B cell (primary cell): Measurements from ENCODE around the gene GLRX2. TPM values are rescaled to one million over a fixed set of nuclear protein-coding genes. Genes with fewer than 3 reads are reported as not detected.

Source experiments
- ATAC-seq: fragments of 200-7000 bp; cut with Tn5 transposase; one replicate; pipeline ENCODE4 v1.10.0; 2021; ENCODE audit warnings: low read depth, mild to moderate bottlenecking, moderate number of reproducible peaks, moderate library complexity
- CTCF ChIA-PET: fragments of 350-600 bp; sonication (Branson Sonifier 250); formaldehyde crosslinking; loops from one replicate; lab custom pipeline; 2021; ENCODE audit warnings: antibody characterized with exemption, inconsistent platforms; lab: Charles Lee
- POLR2A ChIA-PET: fragments of 350-600 bp; sonication (Branson Sonifier 250); formaldehyde crosslinking; loops from one replicate; lab custom pipeline; 2021; ENCODE audit warnings: antibody characterized with exemption; lab: Charles Lee
- DNase-seq: peaks from one replicate; pipeline ENCODE4 v3.0.0; 2013
- H2AFZ ChIP-seq: 2 replicates; pipeline ENCODE4 v1.6.1; 2012; ENCODE audit warnings: mild to moderate bottlenecking, low read depth, low read length; ENCODE audit not compliant: insufficient read depth, poor library complexity, severe bottlenecking
- H3K27ac ChIP-seq, 2 donors: 1 replicate in 1 of 2; 2 replicates in 1 of 2; pipeline ENCODE4 v1.5.1; 2012 to 2013; ENCODE audit warnings: low read length in 2 of 2, mild to moderate bottlenecking in 2 of 2, moderate library complexity in 1 of 2
- H3K27me3 ChIP-seq, 4 experiments: fragments of 200-600 bp in 1 of 4; sonication (generic) in 1 of 4; replicated peaks in 1 of 4; 1 replicate in 2 of 4; 2 replicates in 2 of 4; pipeline versions ENCODE4 v1.6.1 to v1.7.0; 2013 to 2016; ENCODE audit warnings: low read length in 3 of 4, mild to moderate bottlenecking in 2 of 4, mixed read lengths in 1 of 4, moderate library complexity in 1 of 4; ENCODE audit not compliant: insufficient read depth in 4 of 4, control insufficient read depth in 3 of 4; ENCODE audit errors: control extremely low read depth in 1 of 4
- H3K36me3 ChIP-seq, 2 experiments: replicated peaks in 1 of 2; 1 replicate in 1 of 2; 2 replicates in 1 of 2; pipeline versions ENCODE4 v1.6.1 to v1.7.1; 2013; ENCODE audit warnings: low read length in 1 of 2; ENCODE audit not compliant: insufficient read depth in 2 of 2, control insufficient read depth in 1 of 2; ENCODE audit errors: control extremely low read depth in 1 of 2, extremely low read depth in 1 of 2
- H3K4me1 ChIP-seq, 2 donors: fragments of 200-600 bp in 1 of 2; sonication (generic) in 1 of 2; 1 replicate in 1 of 2; 2 replicates in 1 of 2; pipeline versions ENCODE4 v1.5.1 to v1.6.1; 2013 to 2017; ENCODE audit warnings: low read length in 2 of 2; ENCODE audit not compliant: control insufficient read depth in 2 of 2, insufficient read depth in 2 of 2
- H3K4me2 ChIP-seq: replicated peaks from 2 replicates; pipeline ENCODE3; 2012; ENCODE audit warnings: mild to moderate bottlenecking, low read depth, low read length; ENCODE audit not compliant: poor library complexity, severe bottlenecking
- H3K4me3 ChIP-seq, 5 experiments: fragments of 200-600 bp in 1 of 5; sonication (generic) in 1 of 5; 1 replicate in 3 of 5; 2 replicates in 2 of 5; pipeline versions ENCODE4 v1.5.1 to v1.7.0; 2011 to 2016; ENCODE audit warnings: low read length in 4 of 5, mild to moderate bottlenecking in 4 of 5, low read depth in 2 of 5, control low read depth in 1 of 5, moderate library complexity in 1 of 5; ENCODE audit not compliant: insufficient read depth in 1 of 5; ENCODE audit errors: control extremely low read depth in 1 of 5, extremely low read depth in 1 of 5
- H3K79me2 ChIP-seq: fragments of 200-600 bp; sonication (generic); one replicate; pipeline ENCODE4 v1.6.0; 2016; ENCODE audit warnings: low read length; ENCODE audit not compliant: control insufficient read depth, insufficient read depth
- H3K9ac ChIP-seq: fragments of 200-600 bp; sonication (generic); 2 replicates; pipeline ENCODE4 v1.6.1; 2017; ENCODE audit warnings: mild to moderate bottlenecking, low read length, moderate library complexity
- H3K9me3 ChIP-seq, 3 donors: one replicate each; pipeline versions ENCODE4 v1.6.1 to v1.7.1; 2013; ENCODE audit warnings: low read length in 2 of 3; ENCODE audit not compliant: control insufficient read depth in 2 of 3, insufficient read depth in 1 of 3; ENCODE audit errors: control extremely low read depth in 1 of 3
- H4K20me1 ChIP-seq: 2 replicates; pipeline ENCODE4 v1.6.0; 2012; ENCODE audit warnings: mild to moderate bottlenecking, low read length; ENCODE audit not compliant: insufficient read depth, control insufficient read depth, poor library complexity, severe bottlenecking
- H3K27ac Mint-ChIP-seq: one replicate; pipeline ENCODE4 v1.8.0; 2021; ENCODE audit warnings: mixed read lengths
- H3K27me3 Mint-ChIP-seq: one replicate; pipeline ENCODE4 v1.8.0; 2021; ENCODE audit warnings: mixed read lengths
- H3K4me1 Mint-ChIP-seq: one replicate; pipeline ENCODE4 v1.8.0; 2021; ENCODE audit warnings: mixed read lengths
- H3K4me3 Mint-ChIP-seq: one replicate; pipeline ENCODE4 v1.8.0; 2021; ENCODE audit warnings: mixed read lengths
- H3K9me3 Mint-ChIP-seq: one replicate; pipeline ENCODE4 v1.8.0; 2022; ENCODE audit warnings: mixed read lengths; ENCODE audit not compliant: insufficient read depth
- EZH2 ChIP-seq: IDR thresholded peaks from 2 replicates; pipeline ENCODE4 v1.6.1; 2012; ENCODE audit warnings: borderline replicate concordance, low read depth, mild to moderate bottlenecking, moderate library complexity, low read length; ENCODE audit not compliant: insufficient read depth, poor library complexity, severe bottlenecking
- WGBS: methylation state at CpG from one replicate; pipeline ENCODE4 v1.1.5; 2013; ENCODE audit warnings: missing lambda C conversion rate; ENCODE audit not compliant: insufficient coverage; 5-methylcytosine and 5-hydroxymethylcytosine counted together
- intact Hi-C: fragments of 100-400 bp; cut with micrococcal nuclease; formaldehyde crosslinking; loops from one replicate; pipeline ENCODE4 v1.10.0; 2022
- polyA plus RNA-seq: library from polyadenylated mRNA; depleted of rRNA; stranded (reverse); fragments of >200 nt; gene quantifications from 2 replicates; pipeline ENCODE4 v1.2.3, GENCODE V29; 2012
- total RNA-seq, 2 donors: library from RNA; stranded (reverse); fragments of 120-200 nt in 1 of 2; gene quantifications; 1 replicate in 1 of 2; 2 replicates in 1 of 2; pipeline versions ENCODE4 v1.2.3 to v1.2.4, GENCODE V29; 2013 to 2022
- TF ChIP-seq, protein P1 (sequence below): fragments of 200-600 bp; IDR thresholded peaks from one replicate; pipeline ENCODE4 v1.8.0; 2022; ENCODE audit warnings: antibody characterized with exemption, mild to moderate bottlenecking

GLRX2 gene
- total and polyA plus RNA-seq, 2 donors (not counting 1 experiment from before 2014, with no cell fraction given), result 2.7 to 12.9 TPM

DNA sequence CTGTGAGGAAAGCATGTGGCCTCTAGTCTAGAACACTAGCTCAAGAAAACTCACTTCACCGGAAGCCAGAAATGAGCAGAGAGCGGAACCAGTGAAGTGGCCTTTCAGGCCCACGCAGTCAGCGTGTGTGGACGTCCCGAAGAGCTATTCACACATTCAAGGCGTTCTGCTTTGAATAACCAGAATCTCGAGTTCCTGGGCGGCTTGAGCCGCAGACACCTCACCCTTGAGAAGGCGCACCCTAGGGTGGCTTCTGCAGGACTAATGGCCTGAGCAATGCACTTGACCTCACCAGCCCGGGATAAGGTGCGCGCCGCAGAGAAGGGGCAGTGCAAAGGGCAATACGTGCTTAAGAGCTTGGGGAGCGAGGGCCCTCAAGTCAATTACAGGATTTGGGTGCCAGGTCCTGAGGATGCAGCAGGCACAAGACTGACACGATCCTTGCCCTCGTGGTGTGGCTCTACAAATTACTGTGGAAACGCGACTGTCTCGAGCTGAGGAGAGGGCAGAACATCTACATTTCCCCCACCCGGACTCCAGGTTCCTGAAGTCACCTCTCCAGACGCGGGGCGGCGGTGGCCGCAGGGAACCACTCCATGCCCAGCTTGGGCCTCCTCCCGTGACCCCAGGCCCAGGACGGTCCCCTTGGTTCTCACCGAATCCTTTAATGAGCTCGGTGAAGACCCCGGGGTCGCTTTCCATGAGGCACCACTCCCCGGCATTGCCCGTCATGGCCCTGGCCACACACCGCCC, 46.5 kb downstream of the GLRX2 start:
- ATAC-seq (peak; percentile 11), DNase-seq (peak; percentile 65)
- H3K9me3 Mint-ChIP-seq, result no peaks in the 10 kb centered on the region
- peaks cover 21 to 25% of the 10 kb centered on the region in 2 donors for H3K4me1 ChIP-seq
- H3K27ac Mint-ChIP-seq, result peak overlapping the region; percentile 99
- intact Hi-C loops, result loop anchor here (1.0 to 5.0 kb wide), 8 partner anchors 47 to 1230 kb away; partner anchors contain the start of genes CDC73, GLRX2 and RGS1
- H3K9me3 ChIP-seq, result peaks cover 0 to 2% (median 0%) of the 10 kb centered on the region in 3 donors
- under 1% methylated on average over 37 of the region's 37 CpGs for WGBS
- ChIA-PET POLR2A (interaction anchor here (1.6 to 1.8 kb wide), 2 partner anchors 63 to 251 kb away, joined by 9 to 14 read pairs; partner anchors contain the start of gene CDC73), CTCF (interaction anchor here (0.8 to 2.3 kb wide), 11 partner anchors 9 to 584 kb away, joined by 3 to 20 read pairs (median 8); partner anchors contain the start of genes CDC73 and RGS2)
- H3K4me3 ChIP-seq, result peak overlapping the region; percentile 62 to 99 (median 91)
- TF ChIP-seq, protein P1, sequence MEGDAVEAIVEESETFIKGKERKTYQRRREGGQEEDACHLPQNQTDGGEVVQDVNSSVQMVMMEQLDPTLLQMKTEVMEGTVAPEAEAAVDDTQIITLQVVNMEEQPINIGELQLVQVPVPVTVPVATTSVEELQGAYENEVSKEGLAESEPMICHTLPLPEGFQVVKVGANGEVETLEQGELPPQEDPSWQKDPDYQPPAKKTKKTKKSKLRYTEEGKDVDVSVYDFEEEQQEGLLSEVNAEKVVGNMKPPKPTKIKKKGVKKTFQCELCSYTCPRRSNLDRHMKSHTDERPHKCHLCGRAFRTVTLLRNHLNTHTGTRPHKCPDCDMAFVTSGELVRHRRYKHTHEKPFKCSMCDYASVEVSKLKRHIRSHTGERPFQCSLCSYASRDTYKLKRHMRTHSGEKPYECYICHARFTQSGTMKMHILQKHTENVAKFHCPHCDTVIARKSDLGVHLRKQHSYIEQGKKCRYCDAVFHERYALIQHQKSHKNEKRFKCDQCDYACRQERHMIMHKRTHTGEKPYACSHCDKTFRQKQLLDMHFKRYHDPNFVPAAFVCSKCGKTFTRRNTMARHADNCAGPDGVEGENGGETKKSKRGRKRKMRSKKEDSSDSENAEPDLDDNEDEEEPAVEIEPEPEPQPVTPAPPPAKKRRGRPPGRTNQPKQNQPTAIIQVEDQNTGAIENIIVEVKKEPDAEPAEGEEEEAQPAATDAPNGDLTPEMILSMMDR, result no peak
- no peak for TF ChIP-seq EZH2
- H4K20me1 ChIP-seq, result peaks cover 15% of the 10 kb centered on the region
- peak overlapping the region; percentile 91 for H3K4me2 ChIP-seq
- peak overlapping the region; percentile 98 for H3K4me3 Mint-ChIP-seq
- peaks cover 93% of the 10 kb centered on the region for H3K79me2 ChIP-seq
- peak overlapping the region; percentile 99 for H3K9ac ChIP-seq
- H3K27me3 Mint-ChIP-seq, result no peaks in the 10 kb centered on the region
- no peaks in the 10 kb centered on the region for H3K36me3 ChIP-seq
- H3K4me1 Mint-ChIP-seq, result peaks cover 47% of the 10 kb centered on the region
- H2AFZ ChIP-seq, result peak overlapping the region; percentile 95
- no peaks in the 10 kb centered on the region for H3K27me3 ChIP-seq
- peak overlapping the region; percentile 89 to 94 for H3K27ac ChIP-seq

DNA sequence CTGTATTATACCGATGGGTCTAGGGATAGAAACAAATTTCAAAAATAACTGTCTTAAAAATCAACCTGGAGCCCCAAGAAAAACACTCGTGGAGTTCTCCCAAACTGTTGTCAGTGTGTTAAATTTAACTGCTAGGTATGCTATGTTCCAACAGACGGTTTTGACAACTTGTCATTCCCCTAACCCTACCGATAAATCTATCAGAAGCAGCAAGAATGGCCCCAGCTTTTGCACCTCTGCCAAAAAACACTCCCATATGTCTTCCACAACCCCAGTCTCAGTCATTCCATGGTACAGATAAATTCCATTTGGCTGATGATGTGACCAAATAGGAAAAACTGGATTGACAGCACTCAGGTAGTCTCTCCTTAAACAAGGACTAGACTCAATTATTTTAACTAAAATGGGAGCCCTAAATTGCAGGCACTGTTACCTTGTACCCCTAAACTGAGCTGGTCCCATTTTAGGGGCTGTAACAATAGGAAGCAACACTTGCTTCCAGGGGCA, 51.0 kb downstream of the GLRX2 start:
- ATAC-seq (no peak), DNase-seq (no peak)
- Histone ChIP-seq H3K4me2 (no peak overlapping the region), H3K27me3 (no peaks in the 10 kb centered on the region), H3K27ac (no peak overlapping the region), H3K36me3 (peaks cover 0 to 13% of the 10 kb centered on the region in 2 experiments), H3K4me1 (peaks cover 9 to 13% of the 10 kb centered on the region in 2 donors), H3K9ac (no peak overlapping the region), H4K20me1 (peaks cover 26% of the 10 kb centered on the region), H3K4me3 (no peak overlapping the region), H2AFZ (no peak overlapping the region), H3K9me3 (no peaks in the 10 kb centered on the region), H3K79me2 (peaks cover 66% of the 10 kb centered on the region)
- no peak overlapping the region for H3K4me3 Mint-ChIP-seq
- intact Hi-C loops, result no loop called here
- no peaks in the 10 kb centered on the region for H3K27me3 Mint-ChIP-seq
- H3K9me3 Mint-ChIP-seq, result no peaks in the 10 kb centered on the region
- POLR2A ChIA-PET, result no interaction called here
- CTCF ChIA-PET, result no interaction called here
- H3K4me1 Mint-ChIP-seq, result peaks cover 22% of the 10 kb centered on the region
- TF ChIP-seq, protein P1, result no peak
- TF ChIP-seq EZH2, result no peak
- WGBS, result 100% methylated on average over 2 of the region's 4 CpGs
- H3K27ac Mint-ChIP-seq, result no peak overlapping the region
